ENCODE data around the gene ENDOV. TPM values are rescaled to one million over a fixed set of nuclear protein-coding genes. Genes with fewer than 3 reads are reported as not detected.
A peak's percentile ranks its signal among the peaks of the same experiment; 100 is the strongest.

Gene ENDOV
- polyA plus RNA-seq, 2 of the 4 experiments (the other 2 are of a cell fraction) = 33.2 to 42.6 TPM

- no peak for TF ChIP-seq ZFP36 (IDR thresholded peaks at IDR 0.05; ENCODE audit: borderline replicate concordance, partially characterized antibody)
- TF ChIP-seq ELK1 (IDR thresholded peaks at IDR 0.05; ENCODE audit: low read depth, low read length) = no peak
- no peak for TF ChIP-seq SMC3 (IDR thresholded peaks at IDR 0.05)
- TF ChIP-seq KDM1A (IDR thresholded peaks at IDR 0.05; ENCODE audit: low read depth) = no peak
- TF ChIP-seq BCL3 (IDR thresholded peaks at IDR 0.05) = no peak
- no peak for TF ChIP-seq HES2 (IDR thresholded peaks at IDR 0.05)
- no peak for TF ChIP-seq MAZ (IDR thresholded peaks at IDR 0.05; ENCODE audit: borderline replicate concordance, low read depth, low read length)
Observed at GRCh38 chr17:80423536-80424225, 8.7 kb downstream of the ENDOV start (continued).

GRCh38 chr17:80424261-80424660, 9.3 kb downstream of the ENDOV start:
- POLR2A ChIA-PET = interaction anchor here (2.2 to 2.6 kb wide), 2 partner anchors 9 to 30 kb away, joined by 9 to 13 read pairs; partner anchors contain the start of gene ENDOV
- DNase-seq (ENCODE audit: low read depth in 1 of 2, low spot score in 1 of 2) = no peak
- CTCF ChIA-PET = interaction anchor here (1.0 to 6.6 kb wide), 14 partner anchors 8 to 673 kb away, joined by 3 to 85 read pairs (median 6); partner anchors contain the start of genes ENDOV and NPTX1
- 96% methylated on average over 8 of the region's 8 CpGs for WGBS (ENCODE audit: missing lambda C conversion rate)
- no peak for FAIRE-seq
- Histone ChIP-seq H3K4me2 (no peak overlapping the region), H3K9me3 (no peaks in the 10 kb centered on the region), H3K27ac (no peak overlapping the region), H3K4me1 (0 out of 3 replicates have a peak, but pooled peaks cover 2% of the 10 kb centered on the region), H3K4me3 (no peak overlapping the region)
- TF ChIP-seq EHMT2 (IDR thresholded peaks at IDR 0.05; ENCODE audit: low read depth) (no peak), ZC3H11A (IDR thresholded peaks at IDR 0.05) (no peak), TFCP2L1 (CRISPR knock-in tag; IDR thresholded peaks at IDR 0.05) (no peak), CBX2 (IDR thresholded peaks at IDR 0.05; ENCODE audit: borderline replicate concordance, low read depth) (no peak), CHD4 (IDR thresholded peaks at IDR 0.05; ENCODE audit: borderline replicate concordance) (no peak)
- no peak for ATAC-seq

- 82% methylated on average over 24 of the region's 27 CpGs for WGBS (ENCODE audit: missing lambda C conversion rate)
- H3K9me3 ChIP-seq = no peaks in the 10 kb centered on the region
- H3K4me3 ChIP-seq = no peak overlapping the region
- ChIA-PET POLR2A (interaction anchor here (2.2 to 2.6 kb wide), 2 partner anchors 9 to 29 kb away, joined by 9 to 13 read pairs; partner anchors contain the start of gene ENDOV), CTCF (interaction anchor here (0.8 to 6.6 kb wide), 22 partner anchors 8 to 672 kb away, joined by 3 to 85 read pairs (median 5); partner anchors contain the start of genes ENDOV and NPTX1)
- peak; percentile 26 to 28; a peak in 2 of 6 replicates for ATAC-seq
- TF ChIP-seq FOSL2 (IDR thresholded peaks at IDR 0.05) (no peak), FOSL2 (CRISPR knock-in tag; IDR thresholded peaks at IDR 0.05) (no peak), USF2 (IDR thresholded peaks at IDR 0.05) (no peak), HDAC2 (IDR thresholded peaks at IDR 0.05) (no peak), GATA3 (IDR thresholded peaks at IDR 0.05; ENCODE audit: borderline replicate concordance) (no peak), KDM5A (IDR thresholded peaks at IDR 0.05) (no peak), BHLHE40 (IDR thresholded peaks at IDR 0.05; ENCODE audit: low read depth, low read length) (no peak), POLR2A (IDR thresholded peaks at IDR 0.05; ENCODE audit: low read length) (no peak), RARB (CRISPR knock-in tag; IDR thresholded peaks at IDR 0.05) (no peak), SREBF2 (IDR thresholded peaks at IDR 0.05) (no peak), EP300 (IDR thresholded peaks at IDR 0.05) (no peak), FOXS1 (CRISPR knock-in tag; IDR thresholded peaks at IDR 0.05) (no peak), PBX3 (IDR thresholded peaks at IDR 0.05) (no peak), NFE2L2 (conservative IDR thresholded peaks at IDR 0.05; ENCODE audit: low read length) (no peak), HOXB5 (CRISPR knock-in tag; IDR thresholded peaks at IDR 0.05) (no peak)
- DNase-seq (ENCODE audit: low read depth in 1 of 2, low spot score in 1 of 2) = no peak
- no peak overlapping the region for H3K4me2 ChIP-seq
- H3K27ac ChIP-seq = no peak overlapping the region
- H3K4me1 ChIP-seq = 0 out of 3 replicates have a peak, but pooled peaks cover 2% of the 10 kb centered on the region
- FAIRE-seq = no peak
Observed at GRCh38 chr17:80424878-80425765, 10.2 kb downstream of the ENDOV start.
